ENCODE measurements around the gene CEP85L.

CEP85L gene

DNA sequence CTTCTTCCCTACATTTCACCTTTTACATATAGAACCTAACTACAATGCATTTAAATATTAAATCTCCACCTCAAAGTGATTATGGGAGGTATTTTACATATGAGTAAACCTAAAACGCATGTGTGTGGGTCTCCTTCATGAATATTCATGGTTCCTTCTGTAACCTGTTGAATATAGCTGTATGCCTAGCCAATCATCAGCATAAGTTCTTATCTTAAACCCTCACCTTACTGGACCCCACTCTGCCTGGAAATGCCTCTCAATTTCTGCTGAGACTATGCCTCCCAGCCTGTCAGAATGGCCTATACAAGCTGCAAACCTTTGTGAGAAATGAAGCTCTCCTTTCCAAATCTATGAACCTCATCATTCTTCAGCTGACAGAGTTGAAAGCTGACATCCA is 21.3 kb downstream of the CEP85L start:
- no peak for DNase-seq (ENCODE audit: low read depth in 1 of 2, low spot score in 1 of 2)
- Histone ChIP-seq H3K4me3 (replicated peaks; ENCODE audit: insufficient read depth, low read length) (no peak overlapping the region), H3K27ac (replicated peaks) (no peak overlapping the region), H3K27me3 (ENCODE audit: insufficient read depth, poor library complexity, severe bottlenecking) (no peaks in the 10 kb centered on the region)
- TF ChIP-seq POLR2AphosphoS5 (IDR thresholded peaks at IDR 0.05; ENCODE audit: low read depth), result no peak
- no peak for TF ChIP-seq REST (IDR thresholded peaks at IDR 0.05; ENCODE audit: insufficient replicate concordance, low read depth)
- TF ChIP-seq, protein P1, sequence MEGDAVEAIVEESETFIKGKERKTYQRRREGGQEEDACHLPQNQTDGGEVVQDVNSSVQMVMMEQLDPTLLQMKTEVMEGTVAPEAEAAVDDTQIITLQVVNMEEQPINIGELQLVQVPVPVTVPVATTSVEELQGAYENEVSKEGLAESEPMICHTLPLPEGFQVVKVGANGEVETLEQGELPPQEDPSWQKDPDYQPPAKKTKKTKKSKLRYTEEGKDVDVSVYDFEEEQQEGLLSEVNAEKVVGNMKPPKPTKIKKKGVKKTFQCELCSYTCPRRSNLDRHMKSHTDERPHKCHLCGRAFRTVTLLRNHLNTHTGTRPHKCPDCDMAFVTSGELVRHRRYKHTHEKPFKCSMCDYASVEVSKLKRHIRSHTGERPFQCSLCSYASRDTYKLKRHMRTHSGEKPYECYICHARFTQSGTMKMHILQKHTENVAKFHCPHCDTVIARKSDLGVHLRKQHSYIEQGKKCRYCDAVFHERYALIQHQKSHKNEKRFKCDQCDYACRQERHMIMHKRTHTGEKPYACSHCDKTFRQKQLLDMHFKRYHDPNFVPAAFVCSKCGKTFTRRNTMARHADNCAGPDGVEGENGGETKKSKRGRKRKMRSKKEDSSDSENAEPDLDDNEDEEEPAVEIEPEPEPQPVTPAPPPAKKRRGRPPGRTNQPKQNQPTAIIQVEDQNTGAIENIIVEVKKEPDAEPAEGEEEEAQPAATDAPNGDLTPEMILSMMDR (IDR thresholded peaks at IDR 0.05; ENCODE audit: insufficient read depth, low read length), result no peak

DNA sequence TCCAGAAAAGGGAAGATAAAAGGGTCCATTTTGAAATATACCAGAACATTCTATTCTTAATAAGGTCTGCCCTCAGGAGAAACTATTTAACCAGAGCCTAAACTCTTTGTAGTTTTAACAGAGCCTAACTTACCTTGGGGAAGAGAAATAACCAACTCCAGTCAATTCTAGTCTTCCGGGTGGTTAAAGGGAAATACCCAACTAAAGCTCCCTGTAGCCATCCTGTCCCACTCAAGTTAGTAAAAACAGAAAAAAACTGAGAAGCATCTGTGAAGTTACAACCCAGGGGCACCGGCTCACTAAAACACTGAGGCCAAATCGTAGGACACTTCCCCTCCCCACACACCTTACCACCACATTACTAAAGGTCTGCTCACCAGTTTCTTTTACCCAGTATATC is 23.7 kb downstream of the CEP85L start:
- DNase-seq (ENCODE audit: low read depth in 1 of 2, low spot score in 1 of 2), result no peak
- TF ChIP-seq SPI1 (IDR thresholded peaks at IDR 0.05; ENCODE audit: borderline replicate concordance, low read depth) (no peak), GABPA (IDR thresholded peaks at IDR 0.05; ENCODE audit: low read depth) (no peak), POLR2AphosphoS5 (IDR thresholded peaks at IDR 0.05; ENCODE audit: low read depth) (no peak), REST (IDR thresholded peaks at IDR 0.05; ENCODE audit: insufficient replicate concordance, low read depth) (no peak)
- TF ChIP-seq, protein P1 (IDR thresholded peaks at IDR 0.05; ENCODE audit: insufficient read depth, low read length), result no peak
- no peak overlapping the region for H3K4me3 ChIP-seq (replicated peaks; ENCODE audit: insufficient read depth, low read length)
- H3K27me3 ChIP-seq (ENCODE audit: insufficient read depth, poor library complexity, severe bottlenecking), result no peaks in the 10 kb centered on the region
- H3K27ac ChIP-seq (replicated peaks), result no peak overlapping the region

- Histone ChIP-seq H3K27ac (replicated peaks) (no peak overlapping the region), H3K4me3 (replicated peaks; ENCODE audit: insufficient read depth, low read length) (no peak overlapping the region), H3K27me3 (ENCODE audit: insufficient read depth, poor library complexity, severe bottlenecking) (no peaks in the 10 kb centered on the region)
- TF ChIP-seq, protein P1 (IDR thresholded peaks at IDR 0.05; ENCODE audit: insufficient read depth, low read length), result no peak
- TF ChIP-seq GABPA (IDR thresholded peaks at IDR 0.05; ENCODE audit: low read depth), result no peak
- TF ChIP-seq REST (IDR thresholded peaks at IDR 0.05; ENCODE audit: insufficient replicate concordance, low read depth), result no peak
- TF ChIP-seq POLR2AphosphoS5 (IDR thresholded peaks at IDR 0.05; ENCODE audit: low read depth), result no peak
- no peak for DNase-seq (ENCODE audit: low read depth in 1 of 2, low spot score in 1 of 2)
These were observed 25.6 kb downstream of the CEP85L start for GRCh38 chr6:118625833-118626232.
